HEK293 (cell line): Measurements from ENCODE around the gene CREB3L1.
A peak's percentile ranks its signal among the peaks of the same experiment; 100 is the strongest.

Experiments used
- HOXA7 ChIP-seq: sonication (generic); formaldehyde crosslinking; IDR thresholded peaks from 2 replicates; pipeline ENCODE4 v1.8.1; 2022; ENCODE audit warnings: missing genetic modification reagents, borderline replicate concordance
- KLF9 ChIP-seq: fragments of 450-650 bp; formaldehyde crosslinking; IDR thresholded peaks from 2 replicates; pipeline ENCODE4 v1.5.1; 2016; ENCODE audit warnings: missing biosample characterization, missing genetic modification characterization, low read depth
- OVOL3 ChIP-seq: fragments of 450-650 bp; formaldehyde crosslinking; IDR thresholded peaks from 2 replicates; pipeline ENCODE4 v1.5.1; 2016; ENCODE audit warnings: missing biosample characterization, missing genetic modification characterization
- TCF7L2 ChIP-seq: IDR thresholded peaks from 2 replicates; pipeline ENCODE4 v1.6.1; 2011; ENCODE audit warnings: low read depth, mild to moderate bottlenecking, inconsistent platforms, low read length, moderate library complexity, borderline replicate concordance
- ZBTB17 ChIP-seq: fragments of 450-650 bp; formaldehyde crosslinking; IDR thresholded peaks from 2 replicates; pipeline ENCODE4 v1.5.1; 2016; ENCODE audit warnings: missing biosample characterization, missing genetic modification characterization
- ZBTB20 ChIP-seq: fragments of 450-650 bp; formaldehyde crosslinking; IDR thresholded peaks from 2 replicates; pipeline ENCODE4 v1.5.1; 2016; ENCODE audit warnings: missing biosample characterization, missing genetic modification characterization
- ZBTB48 ChIP-seq: fragments of 450-650 bp; formaldehyde crosslinking; IDR thresholded peaks from 2 replicates; pipeline ENCODE4 v1.5.1; 2016; ENCODE audit warnings: missing biosample characterization, missing genetic modification characterization
- ZNF114 ChIP-seq: fragments of 450-650 bp; formaldehyde crosslinking; IDR thresholded peaks from 2 replicates; pipeline ENCODE4 v1.5.0; 2017; ENCODE audit warnings: missing biosample characterization, missing genetic modification characterization
- ZNF138 ChIP-seq: fragments of 450-650 bp; formaldehyde crosslinking; IDR thresholded peaks from 2 replicates; pipeline ENCODE4 v1.5.1; 2016; ENCODE audit warnings: missing biosample characterization, missing genetic modification characterization, borderline replicate concordance
- ZNF274 ChIP-seq, 2 experiments: fragments of 200-500 bp in 1 of 2; fragments of 450-650 bp in 1 of 2; sonication (Bioruptor generic) in 1 of 2; formaldehyde crosslinking in 1 of 2; IDR thresholded peaks; 2 replicates each; pipeline versions ENCODE4 v1.5.1 to v1.6.1; 2014 to 2016; ENCODE audit warnings: borderline replicate concordance in 1 of 2, inconsistent platforms in 1 of 2, low read length in 1 of 2, missing biosample characterization in 1 of 2, missing genetic modification characterization in 1 of 2
- ZNF311 ChIP-seq: fragments of 450-650 bp; formaldehyde crosslinking; IDR thresholded peaks from 2 replicates; pipeline ENCODE4 v1.5.1; 2017; ENCODE audit warnings: missing biosample characterization, missing genetic modification characterization, borderline replicate concordance
- ZNF335 ChIP-seq: fragments of 450-650 bp; formaldehyde crosslinking; conservative IDR thresholded peaks from 2 replicates; pipeline ENCODE4 v1.5.1; 2016; ENCODE audit warnings: missing biosample characterization, missing genetic modification characterization
- ZNF366 ChIP-seq: fragments of 450-650 bp; formaldehyde crosslinking; conservative IDR thresholded peaks from 2 replicates; pipeline ENCODE4 v1.5.1; 2016; ENCODE audit warnings: missing biosample characterization, missing genetic modification characterization
- ZNF529 ChIP-seq: fragments of 450-650 bp; formaldehyde crosslinking; IDR thresholded peaks from 2 replicates; pipeline ENCODE4 v1.5.1; 2017; ENCODE audit warnings: missing genetic modification characterization, missing biosample characterization; ENCODE audit not compliant: insufficient replicate concordance
- ZNF555 ChIP-seq: fragments of 450-650 bp; formaldehyde crosslinking; conservative IDR thresholded peaks from 2 replicates; pipeline ENCODE4 v1.5.1; 2017; ENCODE audit warnings: missing biosample characterization, mild to moderate bottlenecking, missing genetic modification characterization, inconsistent platforms
- ZNF629 ChIP-seq: fragments of 450-650 bp; formaldehyde crosslinking; IDR thresholded peaks from 2 replicates; pipeline ENCODE4 v1.5.1; 2017; ENCODE audit warnings: missing biosample characterization, missing genetic modification characterization
- ZNF776 ChIP-seq: fragments of 450-650 bp; formaldehyde crosslinking; IDR thresholded peaks from 2 replicates; pipeline ENCODE4 v1.5.0; 2017; ENCODE audit warnings: missing biosample characterization, missing genetic modification characterization, borderline replicate concordance
- ZNF785 ChIP-seq: fragments of 450-650 bp; formaldehyde crosslinking; IDR thresholded peaks from 2 replicates; pipeline ENCODE4 v1.5.1; 2016; ENCODE audit warnings: missing biosample characterization, missing genetic modification characterization
- ZNF791 ChIP-seq: fragments of 450-650 bp; formaldehyde crosslinking; IDR thresholded peaks from 2 replicates; pipeline ENCODE4 v1.5.1; 2016; ENCODE audit warnings: missing biosample characterization, missing genetic modification characterization
- ZNF792 ChIP-seq: fragments of 450-650 bp; formaldehyde crosslinking; IDR thresholded peaks from 2 replicates; pipeline ENCODE4 v1.5.1; 2016; ENCODE audit warnings: missing biosample characterization, missing genetic modification characterization
- TF ChIP-seq, protein P1 (sequence below): fragments of 450-650 bp; formaldehyde crosslinking; IDR thresholded peaks from 2 replicates; pipeline ENCODE4 v1.5.1; 2016; ENCODE audit warnings: missing biosample characterization, missing genetic modification characterization
- TF ChIP-seq, protein P2 (sequence below): fragments of 450-650 bp; formaldehyde crosslinking; IDR thresholded peaks from 2 replicates; pipeline ENCODE4 v1.5.1; 2016; ENCODE audit warnings: missing biosample characterization, missing genetic modification characterization
- TF ChIP-seq, protein P3 (sequence below): fragments of 450-650 bp; formaldehyde crosslinking; IDR thresholded peaks from 2 replicates; pipeline ENCODE4 v1.5.1; 2016; ENCODE audit warnings: missing biosample characterization, missing genetic modification characterization
- TF ChIP-seq, protein P4 (sequence below): fragments of 450-650 bp; formaldehyde crosslinking; IDR thresholded peaks from 2 replicates; pipeline ENCODE4 v1.5.1; 2017; ENCODE audit warnings: missing biosample characterization, missing genetic modification characterization
- TF ChIP-seq, protein P5 (sequence below): fragments of 450-650 bp; formaldehyde crosslinking; IDR thresholded peaks from 2 replicates; pipeline ENCODE4 v1.5.1; 2016; ENCODE audit warnings: missing biosample characterization, missing genetic modification characterization
- TF ChIP-seq, protein P6 (sequence below): fragments of 450-650 bp; formaldehyde crosslinking; IDR thresholded peaks from 2 replicates; pipeline ENCODE4 v1.5.1; 2016; ENCODE audit warnings: missing biosample characterization, missing genetic modification characterization
- TF ChIP-seq, protein P7 (sequence below): fragments of 450-650 bp; formaldehyde crosslinking; IDR thresholded peaks from 2 replicates; pipeline ENCODE4 v1.5.1; 2016; ENCODE audit warnings: missing biosample characterization, missing genetic modification characterization

Gene CREB3L1

DNA sequence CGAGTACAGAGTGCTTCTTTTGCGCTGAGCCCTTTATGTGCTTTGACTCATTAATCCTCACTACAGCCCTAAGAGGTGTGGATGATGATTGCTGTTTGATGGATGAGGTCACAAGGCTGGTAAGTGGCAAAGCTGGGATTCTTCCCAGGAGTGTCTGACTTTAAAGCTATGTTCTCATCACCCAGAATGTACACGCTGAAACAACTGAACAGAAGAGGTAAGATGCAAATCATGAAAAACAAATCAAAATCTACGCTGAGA is 37.7 kb upstream of the CREB3L1 start (continued):
- TF ChIP-seq, protein P1, sequence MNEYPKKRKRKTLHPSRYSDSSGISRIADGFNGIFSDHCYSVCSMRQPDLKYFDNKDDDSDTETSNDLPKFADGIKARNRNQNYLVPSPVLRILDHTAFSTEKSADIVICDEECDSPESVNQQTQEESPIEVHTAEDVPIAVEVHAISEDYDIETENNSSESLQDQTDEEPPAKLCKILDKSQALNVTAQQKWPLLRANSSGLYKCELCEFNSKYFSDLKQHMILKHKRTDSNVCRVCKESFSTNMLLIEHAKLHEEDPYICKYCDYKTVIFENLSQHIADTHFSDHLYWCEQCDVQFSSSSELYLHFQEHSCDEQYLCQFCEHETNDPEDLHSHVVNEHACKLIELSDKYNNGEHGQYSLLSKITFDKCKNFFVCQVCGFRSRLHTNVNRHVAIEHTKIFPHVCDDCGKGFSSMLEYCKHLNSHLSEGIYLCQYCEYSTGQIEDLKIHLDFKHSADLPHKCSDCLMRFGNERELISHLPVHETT (tag by site-specific recombination), result no peak
- TF ChIP-seq ZNF776 (tag by site-specific recombination), result no peak
- TF ChIP-seq ZBTB20 (tag by site-specific recombination), result no peak
- TF ChIP-seq ZNF629 (tag by site-specific recombination), result peak; percentile 85
- TF ChIP-seq ZNF366 (tag by site-specific recombination), result peak; percentile 83
- TF ChIP-seq, protein P2, sequence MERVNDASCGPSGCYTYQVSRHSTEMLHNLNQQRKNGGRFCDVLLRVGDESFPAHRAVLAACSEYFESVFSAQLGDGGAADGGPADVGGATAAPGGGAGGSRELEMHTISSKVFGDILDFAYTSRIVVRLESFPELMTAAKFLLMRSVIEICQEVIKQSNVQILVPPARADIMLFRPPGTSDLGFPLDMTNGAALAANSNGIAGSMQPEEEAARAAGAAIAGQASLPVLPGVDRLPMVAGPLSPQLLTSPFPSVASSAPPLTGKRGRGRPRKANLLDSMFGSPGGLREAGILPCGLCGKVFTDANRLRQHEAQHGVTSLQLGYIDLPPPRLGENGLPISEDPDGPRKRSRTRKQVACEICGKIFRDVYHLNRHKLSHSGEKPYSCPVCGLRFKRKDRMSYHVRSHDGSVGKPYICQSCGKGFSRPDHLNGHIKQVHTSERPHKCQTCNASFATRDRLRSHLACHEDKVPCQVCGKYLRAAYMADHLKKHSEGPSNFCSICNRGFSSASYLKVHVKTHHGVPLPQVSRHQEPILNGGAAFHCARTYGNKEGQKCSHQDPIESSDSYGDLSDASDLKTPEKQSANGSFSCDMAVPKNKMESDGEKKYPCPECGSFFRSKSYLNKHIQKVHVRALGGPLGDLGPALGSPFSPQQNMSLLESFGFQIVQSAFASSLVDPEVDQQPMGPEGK (tag by site-specific recombination), result no peak
- TF ChIP-seq TCF7L2, result no peak
- TF ChIP-seq ZNF555 (tag by site-specific recombination), result no peak
- TF ChIP-seq ZBTB17 (tag by site-specific recombination), result peak; percentile 97
- TF ChIP-seq ZNF792 (tag by site-specific recombination), result no peak
- TF ChIP-seq, protein P3, sequence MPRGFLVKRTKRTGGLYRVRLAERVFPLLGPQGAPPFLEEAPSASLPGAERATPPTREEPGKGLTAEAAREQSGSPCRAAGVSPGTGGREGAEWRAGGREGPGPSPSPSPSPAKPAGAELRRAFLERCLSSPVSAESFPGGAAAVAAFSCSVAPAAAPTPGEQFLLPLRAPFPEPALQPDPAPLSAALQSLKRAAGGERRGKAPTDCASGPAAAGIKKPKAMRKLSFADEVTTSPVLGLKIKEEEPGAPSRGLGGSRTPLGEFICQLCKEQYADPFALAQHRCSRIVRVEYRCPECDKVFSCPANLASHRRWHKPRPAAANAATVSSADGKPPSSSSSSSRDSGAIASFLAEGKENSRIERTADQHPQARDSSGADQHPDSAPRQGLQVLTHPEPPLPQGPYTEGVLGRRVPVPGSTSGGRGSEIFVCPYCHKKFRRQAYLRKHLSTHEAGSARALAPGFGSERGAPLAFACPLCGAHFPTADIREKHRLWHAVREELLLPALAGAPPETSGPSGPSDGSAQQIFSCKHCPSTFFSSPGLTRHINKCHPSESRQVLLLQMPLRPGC, result 0 out of 2 replicates have a peak, but pooled peaks have one; percentile 22
- no peak for TF ChIP-seq KLF9 (tag by site-specific recombination)
- TF ChIP-seq ZNF114 (tag by site-specific recombination), result no peak
- no peak for TF ChIP-seq ZNF335
- TF ChIP-seq ZNF529 (tag by site-specific recombination), result no peak
- TF ChIP-seq, protein P4, sequence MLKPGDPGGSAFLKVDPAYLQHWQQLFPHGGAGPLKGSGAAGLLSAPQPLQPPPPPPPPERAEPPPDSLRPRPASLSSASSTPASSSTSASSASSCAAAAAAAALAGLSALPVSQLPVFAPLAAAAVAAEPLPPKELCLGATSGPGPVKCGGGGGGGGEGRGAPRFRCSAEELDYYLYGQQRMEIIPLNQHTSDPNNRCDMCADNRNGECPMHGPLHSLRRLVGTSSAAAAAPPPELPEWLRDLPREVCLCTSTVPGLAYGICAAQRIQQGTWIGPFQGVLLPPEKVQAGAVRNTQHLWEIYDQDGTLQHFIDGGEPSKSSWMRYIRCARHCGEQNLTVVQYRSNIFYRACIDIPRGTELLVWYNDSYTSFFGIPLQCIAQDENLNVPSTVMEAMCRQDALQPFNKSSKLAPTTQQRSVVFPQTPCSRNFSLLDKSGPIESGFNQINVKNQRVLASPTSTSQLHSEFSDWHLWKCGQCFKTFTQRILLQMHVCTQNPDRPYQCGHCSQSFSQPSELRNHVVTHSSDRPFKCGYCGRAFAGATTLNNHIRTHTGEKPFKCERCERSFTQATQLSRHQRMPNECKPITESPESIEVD (tag by site-specific recombination), result no peak
- TF ChIP-seq OVOL3 (tag by site-specific recombination), result no peak
- no peak for TF ChIP-seq ZNF785
- TF ChIP-seq HOXA7, result no peak
- TF ChIP-seq, protein P5, sequence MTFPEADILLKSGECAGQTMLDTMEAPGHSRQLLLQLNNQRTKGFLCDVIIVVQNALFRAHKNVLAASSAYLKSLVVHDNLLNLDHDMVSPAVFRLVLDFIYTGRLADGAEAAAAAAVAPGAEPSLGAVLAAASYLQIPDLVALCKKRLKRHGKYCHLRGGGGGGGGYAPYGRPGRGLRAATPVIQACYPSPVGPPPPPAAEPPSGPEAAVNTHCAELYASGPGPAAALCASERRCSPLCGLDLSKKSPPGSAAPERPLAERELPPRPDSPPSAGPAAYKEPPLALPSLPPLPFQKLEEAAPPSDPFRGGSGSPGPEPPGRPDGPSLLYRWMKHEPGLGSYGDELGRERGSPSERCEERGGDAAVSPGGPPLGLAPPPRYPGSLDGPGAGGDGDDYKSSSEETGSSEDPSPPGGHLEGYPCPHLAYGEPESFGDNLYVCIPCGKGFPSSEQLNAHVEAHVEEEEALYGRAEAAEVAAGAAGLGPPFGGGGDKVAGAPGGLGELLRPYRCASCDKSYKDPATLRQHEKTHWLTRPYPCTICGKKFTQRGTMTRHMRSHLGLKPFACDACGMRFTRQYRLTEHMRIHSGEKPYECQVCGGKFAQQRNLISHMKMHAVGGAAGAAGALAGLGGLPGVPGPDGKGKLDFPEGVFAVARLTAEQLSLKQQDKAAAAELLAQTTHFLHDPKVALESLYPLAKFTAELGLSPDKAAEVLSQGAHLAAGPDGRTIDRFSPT (tag by site-specific recombination), result 0 out of 2 replicates have a peak, but pooled peaks have one; percentile 15
- TF ChIP-seq ZNF274 (IDR thresholded peaks at IDR 0.05; ENCODE audit: low read length), result no peak
- no peak for TF ChIP-seq ZNF274 (tag by site-specific recombination; IDR thresholded peaks at IDR 0.05; ENCODE audit: borderline replicate concordance)
- no peak for TF ChIP-seq ZNF311 (tag by site-specific recombination)
- TF ChIP-seq ZNF791, result no peak
- TF ChIP-seq ZBTB48 (tag by site-specific recombination), result no peak
- TF ChIP-seq, protein P6, sequence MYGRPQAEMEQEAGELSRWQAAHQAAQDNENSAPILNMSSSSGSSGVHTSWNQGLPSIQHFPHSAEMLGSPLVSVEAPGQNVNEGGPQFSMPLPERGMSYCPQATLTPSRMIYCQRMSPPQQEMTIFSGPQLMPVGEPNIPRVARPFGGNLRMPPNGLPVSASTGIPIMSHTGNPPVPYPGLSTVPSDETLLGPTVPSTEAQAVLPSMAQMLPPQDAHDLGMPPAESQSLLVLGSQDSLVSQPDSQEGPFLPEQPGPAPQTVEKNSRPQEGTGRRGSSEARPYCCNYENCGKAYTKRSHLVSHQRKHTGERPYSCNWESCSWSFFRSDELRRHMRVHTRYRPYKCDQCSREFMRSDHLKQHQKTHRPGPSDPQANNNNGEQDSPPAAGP (tag by site-specific recombination), result peak; percentile 17; the same call in 1 of the 2 replicates
- TF ChIP-seq ZNF138 (tag by site-specific recombination), result no peak
- TF ChIP-seq, protein P7, sequence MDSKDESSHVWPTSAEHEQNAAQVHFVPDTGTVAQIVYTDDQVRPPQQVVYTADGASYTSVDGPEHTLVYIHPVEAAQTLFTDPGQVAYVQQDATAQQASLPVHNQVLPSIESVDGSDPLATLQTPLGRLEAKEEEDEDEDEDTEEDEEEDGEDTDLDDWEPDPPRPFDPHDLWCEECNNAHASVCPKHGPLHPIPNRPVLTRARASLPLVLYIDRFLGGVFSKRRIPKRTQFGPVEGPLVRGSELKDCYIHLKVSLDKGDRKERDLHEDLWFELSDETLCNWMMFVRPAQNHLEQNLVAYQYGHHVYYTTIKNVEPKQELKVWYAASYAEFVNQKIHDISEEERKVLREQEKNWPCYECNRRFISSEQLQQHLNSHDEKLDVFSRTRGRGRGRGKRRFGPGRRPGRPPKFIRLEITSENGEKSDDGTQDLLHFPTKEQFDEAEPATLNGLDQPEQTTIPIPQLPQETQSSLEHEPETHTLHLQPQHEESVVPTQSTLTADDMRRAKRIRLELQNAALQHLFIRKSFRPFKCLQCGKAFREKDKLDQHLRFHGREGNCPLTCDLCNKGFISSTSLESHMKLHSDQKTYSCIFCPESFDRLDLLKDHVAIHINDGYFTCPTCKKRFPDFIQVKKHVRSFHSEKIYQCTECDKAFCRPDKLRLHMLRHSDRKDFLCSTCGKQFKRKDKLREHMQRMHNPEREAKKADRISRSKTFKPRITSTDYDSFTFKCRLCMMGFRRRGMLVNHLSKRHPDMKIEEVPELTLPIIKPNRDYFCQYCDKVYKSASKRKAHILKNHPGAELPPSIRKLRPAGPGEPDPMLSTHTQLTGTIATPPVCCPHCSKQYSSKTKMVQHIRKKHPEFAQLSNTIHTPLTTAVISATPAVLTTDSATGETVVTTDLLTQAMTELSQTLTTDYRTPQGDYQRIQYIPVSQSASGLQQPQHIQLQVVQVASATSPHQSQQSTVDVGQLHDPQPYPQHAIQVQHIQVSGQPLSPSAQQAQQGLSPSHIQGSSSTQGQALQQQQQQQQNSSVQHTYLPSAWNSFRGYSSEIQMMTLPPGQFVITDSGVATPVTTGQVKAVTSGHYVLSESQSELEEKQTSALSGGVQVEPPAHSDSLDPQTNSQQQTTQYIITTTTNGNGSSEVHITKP (tag by site-specific recombination), result no peak
